ENCODE data around the gene HEATR1.

Gene HEATR1

DNA sequence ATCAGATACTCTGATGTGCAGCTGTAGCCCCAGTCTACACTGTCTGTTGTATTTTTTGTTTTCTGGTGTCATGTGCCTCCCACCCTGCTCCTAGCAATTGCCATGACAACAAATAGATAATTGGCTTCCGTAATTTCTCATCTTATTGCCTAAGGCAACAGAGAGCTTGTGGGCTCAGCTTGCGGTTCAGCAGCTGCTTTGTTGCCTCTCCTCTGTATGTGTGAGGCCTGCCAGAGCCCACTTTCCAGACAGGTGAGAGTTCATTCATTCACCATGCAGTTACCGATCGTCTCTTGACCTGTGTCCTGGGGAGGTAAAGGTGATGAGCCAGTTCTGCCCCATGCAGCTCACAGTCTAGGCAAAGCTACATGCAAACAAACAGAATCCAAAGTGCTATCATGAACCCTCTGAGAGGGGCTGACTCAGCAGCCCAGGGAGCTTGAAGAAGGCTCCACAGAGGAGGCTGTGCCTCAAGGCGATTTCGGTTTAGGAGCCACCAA is 68.6 kb downstream of the HEATR1 start:
- DNase-seq = no peak

DNA sequence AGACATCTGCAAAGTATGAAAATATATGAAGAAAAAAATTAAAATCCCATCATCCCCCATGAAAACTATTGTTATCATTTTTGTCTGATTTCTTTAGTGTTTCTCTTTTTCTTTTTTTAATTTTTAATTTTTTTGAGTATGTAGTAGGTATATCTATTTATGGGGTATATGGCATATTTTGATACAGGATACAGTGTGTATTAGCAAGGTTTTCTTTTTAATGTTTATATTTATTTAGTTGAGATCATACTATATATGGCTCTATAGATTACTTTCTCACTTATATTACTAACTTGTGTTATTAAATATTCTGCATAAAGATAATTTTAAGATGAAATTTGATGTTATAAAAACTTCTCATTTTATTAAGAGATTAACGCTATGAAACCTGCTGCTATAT is 69.1 kb downstream of the HEATR1 start:
- DNase-seq = no peak

- DNase-seq = no peak
Measured at GRCh38 chr1:236534151-236534651, 70.1 kb downstream of the HEATR1 start.

DNA sequence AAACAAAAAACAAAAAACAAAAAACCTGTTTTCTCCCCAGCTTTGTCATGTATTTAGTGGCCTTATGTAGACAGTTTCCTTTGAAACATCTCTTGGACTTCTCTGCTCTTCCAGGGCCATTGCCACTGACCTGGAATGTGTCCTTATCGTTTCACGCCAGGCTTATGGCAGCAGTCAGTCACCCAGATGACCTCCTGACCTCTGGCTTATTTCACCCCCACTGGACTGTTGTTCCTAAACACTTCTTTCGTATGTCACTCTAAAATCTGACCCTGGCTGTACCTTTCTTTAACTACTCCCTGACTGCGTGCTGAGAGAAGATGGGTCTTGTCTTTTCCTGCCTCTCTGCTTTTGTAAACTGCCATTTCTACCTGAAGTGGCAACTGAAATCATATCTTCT is 71.5 kb downstream of the HEATR1 start:
- no peak for DNase-seq

DNA sequence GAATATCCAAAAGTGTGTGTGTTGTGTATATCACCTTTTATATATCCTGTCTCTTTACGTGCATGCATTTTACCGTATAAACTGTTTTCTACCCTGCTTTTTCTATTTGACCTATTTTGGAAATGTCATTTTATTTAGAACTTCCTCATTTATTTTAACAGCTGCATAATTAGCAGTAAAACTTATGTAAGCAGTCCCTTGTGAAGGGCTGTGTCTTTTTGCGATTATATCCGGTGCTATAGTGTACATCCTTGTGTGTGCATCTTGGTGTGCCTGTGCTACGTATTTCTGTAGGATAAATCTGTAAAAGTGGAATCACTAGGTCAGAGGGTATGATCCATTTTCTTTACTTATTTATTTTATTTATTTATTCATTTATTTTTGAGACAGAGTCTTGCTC is 73.4 kb downstream of the HEATR1 start:
- DNase-seq = no peak

DNA sequence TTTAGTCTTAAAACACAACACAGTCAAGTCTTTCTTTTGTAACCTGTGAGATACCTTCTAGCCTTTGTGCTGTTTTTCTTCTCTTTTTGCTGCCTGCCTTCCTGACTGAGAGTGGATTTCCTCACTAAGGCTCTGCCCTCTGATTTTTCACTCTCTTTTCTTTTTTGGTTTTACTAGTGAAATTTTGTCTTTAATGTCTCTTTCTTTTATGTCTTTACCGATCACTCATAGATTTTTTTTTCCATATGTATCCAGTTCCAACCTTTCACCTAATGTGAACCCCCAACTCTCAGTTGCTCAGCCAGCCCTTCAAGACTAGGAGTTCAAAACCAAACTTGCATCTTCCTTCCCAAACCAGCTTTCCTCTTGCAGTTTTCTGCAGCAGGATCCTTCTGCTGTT is 74.0 kb downstream of the HEATR1 start:
- DNase-seq = no peak

DNA sequence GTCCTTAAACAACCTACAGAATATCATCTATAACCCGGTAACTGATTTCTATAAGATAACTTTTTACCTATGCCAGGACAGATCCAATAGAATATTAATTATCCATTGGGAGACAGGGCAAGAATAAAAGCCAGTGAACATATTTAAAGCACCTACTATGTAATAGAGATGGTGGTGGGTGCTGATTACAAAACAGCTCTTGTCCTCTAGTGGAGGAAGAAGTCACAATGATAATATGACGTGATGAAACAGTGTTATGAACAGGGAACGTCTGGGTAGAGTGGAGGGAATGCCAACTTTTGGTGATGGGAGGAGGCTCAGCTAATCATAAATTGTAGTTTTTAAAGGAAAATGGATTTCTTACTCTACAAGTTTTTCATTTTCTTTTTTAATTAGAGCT is 78.2 kb downstream of the HEATR1 start:
- DNase-seq = no peak

- no peak for DNase-seq
Measured at GRCh38 chr1:236524895-236525184, 79.5 kb downstream of the HEATR1 start.

DNA sequence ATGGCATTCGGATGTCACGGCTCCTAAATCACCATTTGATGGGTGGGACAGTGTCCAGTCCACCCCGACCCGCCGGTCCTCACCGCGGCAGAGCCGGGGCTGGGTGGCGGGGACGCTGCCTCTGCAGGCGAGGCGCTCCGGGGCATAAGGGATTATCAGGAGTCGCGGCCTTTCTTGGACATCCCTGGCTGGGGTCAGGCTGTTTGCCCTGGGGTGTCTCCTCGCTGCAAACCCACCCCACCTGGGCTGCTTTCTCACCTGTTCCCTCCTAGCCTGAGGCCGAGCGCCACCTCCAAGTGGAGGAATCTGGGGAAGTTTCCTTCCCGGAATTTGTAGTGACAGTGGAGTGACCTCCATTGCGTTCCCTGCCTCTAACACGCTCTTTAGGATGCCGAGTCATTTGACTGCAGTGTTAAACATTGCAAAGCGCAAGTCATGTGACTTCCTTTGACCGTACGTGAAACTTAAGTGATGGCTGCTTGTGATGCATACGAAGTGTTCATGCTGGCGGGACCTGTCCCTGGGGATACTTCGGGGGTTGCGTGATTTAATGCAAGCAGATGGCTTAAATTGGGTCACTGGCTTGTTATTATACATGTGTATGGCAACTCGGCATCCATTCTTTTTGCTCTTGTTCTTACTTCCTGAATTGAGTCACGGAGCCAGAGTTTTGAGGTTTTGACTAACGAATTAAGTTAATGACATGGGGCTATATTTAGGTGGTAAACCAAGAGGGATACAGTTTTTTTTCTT is 80.0 kb downstream of the HEATR1 start:
- DNase-seq = peak; percentile 75 to 78

DNA sequence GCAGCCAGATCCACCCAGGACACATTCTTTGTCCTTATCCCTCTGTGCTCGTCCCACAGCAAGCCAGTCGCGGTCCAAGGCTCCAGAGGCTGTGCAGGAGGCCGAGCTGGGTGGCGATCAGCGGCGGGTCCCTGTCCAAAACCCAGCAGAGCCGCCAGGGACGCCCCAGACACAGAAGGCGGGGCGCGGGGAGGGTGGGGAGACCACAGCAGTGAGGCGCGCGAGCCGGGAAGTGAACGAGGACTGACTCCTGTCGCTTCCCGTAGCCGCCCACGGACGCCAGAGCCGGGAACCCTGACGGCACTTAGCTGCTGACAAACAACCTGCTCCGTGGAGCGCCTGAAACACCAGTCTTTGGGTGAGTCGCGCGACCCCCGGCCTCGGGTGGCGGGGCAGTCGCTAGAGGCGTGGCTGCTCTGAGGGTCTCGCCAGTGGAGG is 80.6 kb downstream of the HEATR1 start, which contains the start of gene LGALS8:
Gene LGALS8, plus strand, starts transcription at position 279 of the 438 bp plus-strand sequence. CDS start 2,089 bp downstream, outside the sequence.
- DNase-seq = peak; percentile 84 to 86

DNA sequence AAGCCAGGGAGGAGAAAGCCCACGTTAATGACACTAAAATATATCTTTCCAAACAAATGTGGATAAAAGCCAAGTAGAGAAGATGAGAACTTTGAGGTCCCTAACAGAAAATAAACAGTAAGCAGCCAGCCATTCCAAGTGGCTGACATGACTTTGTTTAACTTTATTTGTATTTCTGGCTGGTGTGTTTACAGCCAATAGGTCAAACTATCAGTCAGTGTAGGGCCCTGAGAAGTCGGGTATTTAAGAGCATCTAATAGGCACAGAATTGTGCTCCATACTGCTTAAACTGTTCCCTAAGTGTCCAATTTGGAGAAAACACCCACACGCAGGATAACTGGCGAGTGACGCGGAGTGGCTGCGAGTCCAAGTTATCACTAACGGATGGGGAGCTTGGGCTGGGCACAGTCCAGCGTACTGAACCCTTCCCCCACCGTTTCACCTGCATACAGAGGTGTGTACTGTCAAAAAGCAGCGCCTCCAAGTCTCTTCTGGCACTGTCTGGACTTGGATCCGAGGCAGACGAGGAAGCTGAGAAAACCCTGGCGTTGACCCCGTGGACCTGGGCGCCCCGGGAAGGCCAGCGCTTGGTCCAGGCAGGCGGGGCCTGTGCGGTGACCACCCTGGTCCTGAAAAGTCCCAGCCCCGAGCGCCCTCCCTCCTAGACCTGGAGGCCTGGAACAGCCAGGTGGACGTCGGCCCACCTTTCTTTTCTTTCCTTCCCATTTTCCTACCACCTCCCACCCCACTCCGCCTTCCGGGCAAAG is 81.2 kb downstream of the HEATR1 start:
- DNase-seq = no peak

GRCh38 chr1:236520445-236521005 is 83.8 kb downstream of the HEATR1 start:
- no peak for DNase-seq

- no peak for DNase-seq
Measured at GRCh38 chr1:236518322-236518721, 86.0 kb downstream of the HEATR1 start.

- DNase-seq = peak; percentile 31 to 66
Measured at GRCh38 chr1:236516929-236517704, 87.2 kb downstream of the HEATR1 start.

DNA sequence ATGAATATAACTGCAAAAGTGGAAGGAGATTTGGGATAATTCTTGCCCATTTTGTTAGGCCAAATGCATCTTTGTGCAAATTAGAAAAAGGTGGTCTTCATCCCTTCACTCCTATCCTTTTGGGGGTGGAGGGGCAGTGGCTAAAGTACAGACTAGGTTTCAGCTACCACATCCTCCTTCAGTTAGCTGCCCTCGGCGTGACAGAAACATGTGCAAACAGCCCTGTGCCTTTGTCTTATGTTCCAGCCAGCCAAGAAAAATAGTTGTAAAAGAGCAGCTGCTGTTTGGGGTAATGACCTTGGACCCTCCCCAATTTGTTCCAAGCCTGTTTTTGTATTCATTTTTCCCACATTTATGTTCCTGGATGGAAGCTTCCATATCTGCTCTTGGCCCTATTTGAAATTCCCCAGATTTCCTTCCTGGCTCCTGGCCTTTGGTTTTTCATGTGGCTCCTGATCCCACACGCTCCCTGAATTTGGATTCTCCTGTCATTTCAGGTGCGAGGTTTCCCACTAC is 88.8 kb downstream of the HEATR1 start:
- no peak for DNase-seq

- DNase-seq = no peak
Measured at GRCh38 chr1:236514703-236515442, 89.4 kb downstream of the HEATR1 start.

DNA sequence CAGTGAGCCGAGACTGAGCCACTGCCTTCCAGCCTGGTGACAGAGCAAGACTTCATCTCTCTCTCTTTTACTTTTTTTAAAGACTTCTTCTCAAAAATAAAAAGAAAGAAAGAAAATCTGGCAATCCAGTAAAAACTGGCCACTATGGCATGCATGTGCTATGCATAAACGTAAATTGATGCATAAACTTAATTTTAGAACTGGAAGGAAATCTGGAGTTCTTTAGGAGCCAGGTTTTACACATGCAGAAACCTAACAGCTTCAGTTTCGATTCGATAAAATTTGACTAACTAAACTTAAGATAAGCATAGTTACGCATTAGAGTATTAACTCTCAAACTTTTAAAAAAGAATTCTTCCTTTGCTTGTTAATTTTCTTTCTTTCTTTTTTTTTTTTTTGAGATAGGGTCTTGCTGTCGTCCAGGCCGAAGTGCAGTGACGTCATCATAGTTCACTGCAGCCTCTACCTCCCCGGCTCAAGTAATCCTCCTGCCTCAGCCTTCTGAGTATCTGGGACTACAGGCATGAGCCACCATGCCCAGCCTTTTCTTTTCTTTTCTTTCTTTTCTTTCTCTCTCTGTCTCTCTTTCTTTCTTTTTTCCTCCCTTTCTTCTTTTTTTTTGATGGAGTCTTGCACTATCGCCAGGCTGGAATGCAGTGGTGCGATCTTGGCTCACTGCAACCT is 92.4 kb downstream of the HEATR1 start:
- DNase-seq = no peak

GRCh38 chr1:236509647-236510401 is 94.5 kb downstream of the HEATR1 start:
- DNase-seq = no peak

DNA sequence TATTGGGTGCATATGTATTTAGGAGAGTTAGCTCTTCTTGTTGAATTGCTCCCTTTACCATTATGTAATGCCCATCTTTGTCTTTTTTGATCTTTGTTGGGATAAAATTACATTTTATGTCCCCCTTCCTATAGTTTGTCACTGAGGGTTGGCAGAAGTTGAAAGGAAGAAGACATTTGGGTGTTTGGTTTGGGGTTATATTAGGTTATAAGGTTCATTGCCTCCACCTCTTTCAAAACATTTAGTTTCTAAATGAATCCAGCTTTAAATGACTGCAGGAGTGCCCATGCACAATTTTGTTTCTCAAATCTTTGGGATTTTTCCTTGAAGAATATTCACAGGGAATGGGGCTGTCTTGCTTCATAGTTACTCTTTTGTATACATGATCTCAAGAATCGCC is 95.1 kb downstream of the HEATR1 start:
- no peak for DNase-seq

DNA sequence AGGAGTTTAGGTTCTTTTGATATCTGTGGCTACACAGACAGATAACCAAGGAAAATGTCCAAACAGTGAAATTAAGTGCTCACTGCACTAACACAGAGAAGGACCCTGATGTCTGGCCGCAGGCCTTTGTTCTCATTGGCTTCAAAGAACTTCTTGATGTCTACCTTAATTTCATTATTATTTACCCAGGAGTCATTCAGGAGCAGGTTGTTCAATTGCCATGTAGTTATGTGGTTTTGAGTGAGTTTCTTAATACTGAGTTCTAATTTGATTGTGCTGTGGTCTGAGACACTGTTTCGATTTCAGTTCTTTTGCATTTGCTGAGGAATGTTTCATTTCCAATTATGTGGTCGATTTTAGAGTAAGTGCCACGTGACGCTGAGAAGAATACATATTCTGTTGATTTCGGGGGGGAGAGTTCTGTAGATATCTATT is 95.7 kb downstream of the HEATR1 start:
- DNase-seq = no peak

All from CD4-positive, alpha-beta T cell treated with Interleukin-4 for 1 hour (primary cell).